ENCODE results near the gene CELA2A. TPM values are rescaled to one million over a fixed set of nuclear protein-coding genes. Genes with fewer than 3 reads are reported as not detected.
"Not testable (repeated sequence)": the region's sequence is repeated elsewhere in the genome, so short reads cannot be mapped to it uniquely, and the experiment has no call there.

The CELA2A gene
- total RNA-seq, 1 donor from 2014 or later = 1.8 TPM

- DNase-seq (ENCODE audit: low spot score) = no peak
These were observed 11.6 kb downstream of the CELA2A start for GRCh38 chr1:15468145-15468544.

- no peak for DNase-seq (ENCODE audit: low spot score)
These were observed 12.8 kb downstream of the CELA2A start for GRCh38 chr1:15469361-15469760.

- not testable (repeated sequence) for DNase-seq (ENCODE audit: low spot score)
These were observed 13.4 kb downstream of the CELA2A start for GRCh38 chr1:15469821-15470448.

- not testable (repeated sequence) for DNase-seq (ENCODE audit: low spot score)
These were observed 14.5 kb downstream of the CELA2A start for GRCh38 chr1:15471067-15471466.

- DNase-seq (ENCODE audit: low spot score) = not testable (repeated sequence)
These were observed 15.2 kb downstream of the CELA2A start for GRCh38 chr1:15471723-15472122.

GRCh38 chr1:15472587-15472986 is 16.1 kb downstream of the CELA2A start:
- no peak for DNase-seq (ENCODE audit: low spot score)

- DNase-seq (ENCODE audit: low spot score) = no peak
These were observed 19.3 kb downstream of the CELA2A start, which contains the start of gene CELA2B for GRCh38 chr1:15475752-15476314. Gene CELA2B, plus strand, starts transcription at chr1:15476104. Its CDS starts 22 bp downstream, at chr1:15476126.

- no peak for DNase-seq (ENCODE audit: low spot score)
These were observed 20.4 kb downstream of the CELA2A start for GRCh38 chr1:15476927-15477326.

GRCh38 chr1:15477646-15478212 is 21.2 kb downstream of the CELA2A start:
- no peak for DNase-seq (ENCODE audit: low spot score)

- DNase-seq (ENCODE audit: low spot score) = no peak
These were observed 23.3 kb downstream of the CELA2A start for GRCh38 chr1:15479654-15480347.

GRCh38 chr1:15482455-15482854 is 25.9 kb downstream of the CELA2A start:
- not testable (repeated sequence) for DNase-seq (ENCODE audit: low spot score)

GRCh38 chr1:15482983-15483543 is 26.5 kb downstream of the CELA2A start:
- not testable (repeated sequence) for DNase-seq (ENCODE audit: low spot score)

GRCh38 chr1:15483971-15484370 is 27.4 kb downstream of the CELA2A start:
- DNase-seq (ENCODE audit: low spot score) = no peak

- DNase-seq (ENCODE audit: low spot score) = not testable (repeated sequence)
These were observed 27.9 kb downstream of the CELA2A start for GRCh38 chr1:15484443-15484842.

- DNase-seq (ENCODE audit: low spot score) = no peak
These were observed 29.1 kb downstream of the CELA2A start for GRCh38 chr1:15485636-15486035.

- not testable (repeated sequence) for DNase-seq (ENCODE audit: low spot score)
These were observed 30.5 kb downstream of the CELA2A start for GRCh38 chr1:15486844-15487610.

- DNase-seq (ENCODE audit: low spot score) = no peak
These were observed 31.8 kb downstream of the CELA2A start for GRCh38 chr1:15488371-15488770.

GRCh38 chr1:15489052-15489736 is 32.7 kb downstream of the CELA2A start:
- DNase-seq (ENCODE audit: low spot score) = no peak

GRCh38 chr1:15491010-15491409 is 34.5 kb downstream of the CELA2A start:
- not testable (repeated sequence) for DNase-seq (ENCODE audit: low spot score)

- DNase-seq (ENCODE audit: low spot score) = no peak
These were observed 36.1 kb downstream of the CELA2A start for GRCh38 chr1:15492596-15492995.

- DNase-seq (ENCODE audit: low spot score) = no peak
These were observed 37.4 kb downstream of the CELA2A start for GRCh38 chr1:15493869-15494390.

Measured in mucosa of gallbladder (tissue), 1 donor.